Measurements from ENCODE around the gene ADAMTS9.

DNA sequence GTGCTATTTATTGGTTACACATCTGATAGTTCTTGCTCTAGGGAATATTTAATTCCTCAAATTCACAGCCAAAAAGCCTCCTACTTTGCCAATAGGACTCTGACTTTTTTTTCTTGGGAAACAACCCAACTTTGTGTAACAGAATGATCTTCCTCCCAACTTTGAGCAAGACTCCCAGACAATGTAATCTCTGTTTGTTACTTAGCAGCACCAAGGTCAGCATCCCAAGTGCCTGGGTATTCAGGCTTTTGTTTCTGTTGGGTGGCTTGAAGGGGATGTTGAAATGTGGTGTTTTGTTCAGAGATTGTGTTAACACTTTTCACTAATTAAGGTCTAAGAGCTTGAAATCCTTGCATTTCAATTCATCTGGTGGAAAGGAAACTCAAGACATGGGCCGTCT is 115.8 kb downstream of the ADAMTS9 start:
- TF ChIP-seq, protein P1, sequence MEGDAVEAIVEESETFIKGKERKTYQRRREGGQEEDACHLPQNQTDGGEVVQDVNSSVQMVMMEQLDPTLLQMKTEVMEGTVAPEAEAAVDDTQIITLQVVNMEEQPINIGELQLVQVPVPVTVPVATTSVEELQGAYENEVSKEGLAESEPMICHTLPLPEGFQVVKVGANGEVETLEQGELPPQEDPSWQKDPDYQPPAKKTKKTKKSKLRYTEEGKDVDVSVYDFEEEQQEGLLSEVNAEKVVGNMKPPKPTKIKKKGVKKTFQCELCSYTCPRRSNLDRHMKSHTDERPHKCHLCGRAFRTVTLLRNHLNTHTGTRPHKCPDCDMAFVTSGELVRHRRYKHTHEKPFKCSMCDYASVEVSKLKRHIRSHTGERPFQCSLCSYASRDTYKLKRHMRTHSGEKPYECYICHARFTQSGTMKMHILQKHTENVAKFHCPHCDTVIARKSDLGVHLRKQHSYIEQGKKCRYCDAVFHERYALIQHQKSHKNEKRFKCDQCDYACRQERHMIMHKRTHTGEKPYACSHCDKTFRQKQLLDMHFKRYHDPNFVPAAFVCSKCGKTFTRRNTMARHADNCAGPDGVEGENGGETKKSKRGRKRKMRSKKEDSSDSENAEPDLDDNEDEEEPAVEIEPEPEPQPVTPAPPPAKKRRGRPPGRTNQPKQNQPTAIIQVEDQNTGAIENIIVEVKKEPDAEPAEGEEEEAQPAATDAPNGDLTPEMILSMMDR (IDR thresholded peaks at IDR 0.05) = no peak
- no peak for TF ChIP-seq EZH2 (IDR thresholded peaks at IDR 0.05)
- TF ChIP-seq EZH2phosphoT487 (IDR thresholded peaks at IDR 0.05) = no peak

Data from neural progenitor cell (in vitro differentiated cells).